ENCODE results near the gene UBE2F. TPM values are rescaled to one million over a fixed set of nuclear protein-coding genes. Genes with fewer than 3 reads are reported as not detected.

Gene UBE2F
- total RNA-seq, 1 experiment from 2014 or later: 62.1 TPM

DNA sequence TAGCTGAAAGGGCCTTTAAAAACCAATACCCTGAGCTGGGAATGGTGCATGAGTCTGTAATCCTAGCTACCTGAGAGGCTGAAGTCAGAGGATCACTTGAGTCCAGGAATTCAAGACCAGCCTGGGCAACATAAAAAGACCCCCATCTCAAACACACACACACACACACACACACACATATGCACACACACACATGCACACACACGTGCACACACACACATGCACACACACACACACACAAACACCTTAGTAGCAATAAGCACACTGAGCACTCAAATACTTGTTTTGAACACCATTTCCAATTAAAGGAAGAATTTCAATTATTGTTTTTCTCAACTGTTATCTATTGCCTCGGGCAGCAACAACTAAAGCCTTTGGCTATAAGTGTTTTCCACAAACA lies 25.6 kb upstream of the UBE2F start:
- Histone ChIP-seq H3K79me2 (ENCODE audit: insufficient read depth, low read length) (no peaks in the 10 kb centered on the region), H3T11ph (ENCODE audit: low read length) (no peak overlapping the region), H3K9ac (ENCODE audit: extremely low read depth, insufficient read length, low read length) (no peak overlapping the region), H2BK12ac (ENCODE audit: insufficient read length, low read depth, low read length) (no peak overlapping the region), H4K91ac (ENCODE audit: insufficient read length, low read depth, low read length) (no peak overlapping the region), H3K18ac (ENCODE audit: insufficient read length, low read depth, low read length) (no peak overlapping the region), H4K8ac (replicated peaks; ENCODE audit: insufficient read length, low read depth, low read length) (no peak overlapping the region), H2AK5ac (ENCODE audit: insufficient read length, low read length) (no peak overlapping the region), H3K27ac (ENCODE audit: insufficient read length, low read depth, low read length) (no peak overlapping the region), H3K14ac (ENCODE audit: insufficient read depth, low read length) (no peak overlapping the region), H2BK15ac (ENCODE audit: low read depth, low read length) (no peak overlapping the region), H3K4me2 (ENCODE audit: insufficient read depth, insufficient read length, low read length) (no peak overlapping the region), H4K5ac (ENCODE audit: insufficient read length, low read depth, low read length) (no peak overlapping the region), H2AFZ (ENCODE audit: low read length) (no peak overlapping the region), H2BK20ac (ENCODE audit: low read depth, low read length, poor library complexity, severe bottlenecking) (no peak overlapping the region), H3K27me3 (ENCODE audit: insufficient read depth, low read length) (no peaks in the 10 kb centered on the region), H3K23ac (ENCODE audit: insufficient read length, low read depth, low read length) (no peak overlapping the region), H3K4ac (ENCODE audit: low read depth, low read length) (no peak overlapping the region), H3K56ac (ENCODE audit: insufficient read length, low read depth, low read length) (no peak overlapping the region), H2BK5ac (ENCODE audit: insufficient read length, low read length) (no peak overlapping the region), H3K23me2 (ENCODE audit: insufficient read length, low read depth, low read length, poor library complexity, severe bottlenecking) (no peaks in the 10 kb centered on the region), H3K4me1 (ENCODE audit: insufficient read depth, low read length) (no peaks in the 10 kb centered on the region; the same call in 1 of the 2 replicates), H4K20me1 (ENCODE audit: control insufficient read depth, insufficient read depth, insufficient read length) (no peaks in the 10 kb centered on the region), H3K79me1 (ENCODE audit: insufficient read depth, low read depth, low read length, poor library complexity, severe bottlenecking) (no peaks in the 10 kb centered on the region), H3K9me3 (ENCODE audit: control insufficient read depth, low read depth, low read length) (peaks cover 14% of the 10 kb centered on the region), H2BK120ac (ENCODE audit: low read depth, low read length, poor library complexity, severe bottlenecking) (no peak overlapping the region)
- H3K4me3 Mint-ChIP-seq: no peak overlapping the region
- TF ChIP-seq, protein P1, sequence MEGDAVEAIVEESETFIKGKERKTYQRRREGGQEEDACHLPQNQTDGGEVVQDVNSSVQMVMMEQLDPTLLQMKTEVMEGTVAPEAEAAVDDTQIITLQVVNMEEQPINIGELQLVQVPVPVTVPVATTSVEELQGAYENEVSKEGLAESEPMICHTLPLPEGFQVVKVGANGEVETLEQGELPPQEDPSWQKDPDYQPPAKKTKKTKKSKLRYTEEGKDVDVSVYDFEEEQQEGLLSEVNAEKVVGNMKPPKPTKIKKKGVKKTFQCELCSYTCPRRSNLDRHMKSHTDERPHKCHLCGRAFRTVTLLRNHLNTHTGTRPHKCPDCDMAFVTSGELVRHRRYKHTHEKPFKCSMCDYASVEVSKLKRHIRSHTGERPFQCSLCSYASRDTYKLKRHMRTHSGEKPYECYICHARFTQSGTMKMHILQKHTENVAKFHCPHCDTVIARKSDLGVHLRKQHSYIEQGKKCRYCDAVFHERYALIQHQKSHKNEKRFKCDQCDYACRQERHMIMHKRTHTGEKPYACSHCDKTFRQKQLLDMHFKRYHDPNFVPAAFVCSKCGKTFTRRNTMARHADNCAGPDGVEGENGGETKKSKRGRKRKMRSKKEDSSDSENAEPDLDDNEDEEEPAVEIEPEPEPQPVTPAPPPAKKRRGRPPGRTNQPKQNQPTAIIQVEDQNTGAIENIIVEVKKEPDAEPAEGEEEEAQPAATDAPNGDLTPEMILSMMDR (conservative IDR thresholded peaks at IDR 0.05): no peak
- peaks cover 17 to 25% of the 10 kb centered on the region in 2 experiments for H3K9me3 Mint-ChIP-seq
- no peak for DNase-seq
- H3K36me3 Mint-ChIP-seq (ENCODE audit: insufficient read depth in 1 of 3, low read depth in 3 of 3): peaks cover 0 to 17% (median 13%) of the 10 kb centered on the region in 3 experiments; a peak in 6 of 7 replicates
- WGBS (ENCODE audit: extremely low coverage, insufficient read length, low lambda C conversion rate): no CpG with 5 or more reads among the region's 2 CpGs
- no peak overlapping the region for H3K27ac Mint-ChIP-seq
- peaks cover 2% of the 10 kb centered on the region for H3K27me3 Mint-ChIP-seq (ENCODE audit: low read depth)
- H3K4me1 Mint-ChIP-seq: peaks cover 9 to 11% of the 10 kb centered on the region in 2 experiments

Measured in H9 (cell line).